Tibial nerve (tissue), 3 donors: ENCODE data around the gene ETV6.

Source experiments
- CTCF ChIP-seq, 5 experiments: fragments of 200-600 bp in 3 of 5; fragments of 450-650 bp in 2 of 5; sonication (generic) in 3 of 5; IDR thresholded peaks; one replicate each; pipeline ENCODE4 v1.5.1; 2016 to 2019; ENCODE audit warnings: antibody characterized with exemption in 5 of 5, mild to moderate bottlenecking in 3 of 5, moderate library complexity in 2 of 5
- POLR2A ChIP-seq, 2 donors: fragments of 450-650 bp; IDR thresholded peaks; one replicate each; pipeline ENCODE4 v1.6.1; 2017; ENCODE audit warnings: antibody characterized with exemption in 2 of 2, mild to moderate bottlenecking in 2 of 2, moderate library complexity in 2 of 2

GRCh38 chr12:11855983-11856374, 206.5 kb downstream of the ETV6 start:
- TF ChIP-seq POLR2A (IDR thresholded peaks at IDR 0.05), result no peak
- TF ChIP-seq CTCF (IDR thresholded peaks at IDR 0.05), result no peak
